Cardiac muscle cell (in vitro differentiated cells and primary cell): ENCODE measurements around the gene BCKDK. TPM values are rescaled to one million over a fixed set of nuclear protein-coding genes. Genes with fewer than 3 reads are reported as not detected.

ENCODE experiments used
- DNase-seq, 2 donors: peaks; one replicate each; pipeline versions ENCODE4 v3.0.0 to v3.0.0-alpha.2; 2010 to 2017; ENCODE audit warnings: low read depth in 1 of 2, low spot score in 1 of 2
- H3K27ac ChIP-seq: fragments of 200-600 bp; sonication (generic); 2 replicates; pipeline ENCODE4 v1.5.1; 2016
- H3K27me3 ChIP-seq: fragments of 200-600 bp; sonication (generic); 2 replicates; pipeline ENCODE4 v1.6.0; 2016; ENCODE audit warnings: control low read depth
- H3K36me3 ChIP-seq: fragments of 200-600 bp; sonication (generic); 2 replicates; pipeline ENCODE4 v1.5.1; 2016; ENCODE audit warnings: control low read depth
- H3K4me1 ChIP-seq: fragments of 200-600 bp; sonication (generic); 2 replicates; pipeline ENCODE4 v1.8.1; 2017; ENCODE audit warnings: low read depth, mild to moderate bottlenecking, mixed run types
- H3K4me3 ChIP-seq: fragments of 200-600 bp; sonication (generic); 2 replicates; pipeline ENCODE4 v1.5.1; 2016; ENCODE audit warnings: mild to moderate bottlenecking
- H3K9me3 ChIP-seq: fragments of 200-600 bp; sonication (generic); 2 replicates; pipeline ENCODE4 v1.5.1; 2017; ENCODE audit warnings: low read depth, mild to moderate bottlenecking, control low read depth
- polyA plus RNA-seq: library from polyadenylated mRNA; unstranded; fragments of >200 nt; fragmentation: Nextera tagmentation; extraction: Ambion mirVana; gene quantifications from 2 replicates; pipeline ENCODE4 v1.2.1, GENCODE V29; 2016
- total RNA-seq: library from RNA; depleted of rRNA; stranded (reverse); fragments of >200 nt; gene quantifications from 2 replicates; pipeline ENCODE4 v1.2.3, GENCODE V29; 2016
- TF ChIP-seq, protein P1 (sequence below): IDR thresholded peaks from 2 replicates; pipeline ENCODE4 v1.5.1; 2012; ENCODE audit warnings: low read depth, mild to moderate bottlenecking, low read length

The BCKDK gene
- total and polyA plus RNA-seq, 2 experiments from 2014 or later = 109 to 147 TPM

DNA sequence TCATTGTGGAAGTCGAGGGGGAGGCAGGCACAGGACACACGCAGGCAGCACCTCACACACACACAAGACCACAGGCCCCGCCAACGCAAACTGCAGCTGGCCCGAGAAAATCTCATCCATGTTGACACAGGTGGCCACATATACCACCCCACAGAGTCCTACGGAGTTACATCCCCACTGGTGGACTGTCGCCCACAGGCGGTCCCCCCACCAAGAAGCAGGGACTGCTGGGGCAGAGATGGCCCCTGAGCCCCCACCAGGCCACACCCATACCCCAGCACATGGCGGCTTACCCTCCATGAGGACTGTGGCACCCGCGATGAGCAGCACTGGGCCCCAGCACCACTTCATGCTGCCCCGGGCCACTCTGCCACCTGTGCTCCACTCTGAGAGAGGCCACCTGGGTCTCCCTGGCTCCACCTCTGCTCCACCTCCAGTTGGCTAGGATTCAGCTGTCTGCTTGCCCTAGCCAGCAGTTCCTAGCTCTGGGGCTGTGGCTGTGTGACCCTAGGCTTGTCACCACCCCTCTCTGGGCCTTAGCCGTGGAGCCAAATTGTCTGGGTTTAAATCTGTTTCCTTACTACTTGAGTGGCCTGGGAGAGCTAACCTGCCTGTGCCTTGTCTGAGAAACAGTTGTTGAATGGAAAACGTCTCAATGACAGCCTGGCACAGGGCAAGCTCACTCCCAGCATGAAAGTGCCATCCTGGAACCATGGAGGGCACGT lies 19.6 kb upstream of the BCKDK start, which contains the start of gene PRSS53:
PRSS53 (minus strand) TSS at position 485 of the 725 bp plus-strand sequence; CDS start at position 351, 134 bp downstream.
- no peak for DNase-seq
- H3K4me3 ChIP-seq = no peak within 1 kb of the TSS
- peaks cover 4% of the 10 kb centered on the region for H3K4me1 ChIP-seq
- no peaks in the 10 kb centered on the region for H3K9me3 ChIP-seq
- no peaks in the 10 kb centered on the region for H3K36me3 ChIP-seq
- H3K27me3 ChIP-seq = no peaks in the 10 kb centered on the region
- H3K27ac ChIP-seq = no peak within 1 kb of the TSS
- TF ChIP-seq, protein P1, sequence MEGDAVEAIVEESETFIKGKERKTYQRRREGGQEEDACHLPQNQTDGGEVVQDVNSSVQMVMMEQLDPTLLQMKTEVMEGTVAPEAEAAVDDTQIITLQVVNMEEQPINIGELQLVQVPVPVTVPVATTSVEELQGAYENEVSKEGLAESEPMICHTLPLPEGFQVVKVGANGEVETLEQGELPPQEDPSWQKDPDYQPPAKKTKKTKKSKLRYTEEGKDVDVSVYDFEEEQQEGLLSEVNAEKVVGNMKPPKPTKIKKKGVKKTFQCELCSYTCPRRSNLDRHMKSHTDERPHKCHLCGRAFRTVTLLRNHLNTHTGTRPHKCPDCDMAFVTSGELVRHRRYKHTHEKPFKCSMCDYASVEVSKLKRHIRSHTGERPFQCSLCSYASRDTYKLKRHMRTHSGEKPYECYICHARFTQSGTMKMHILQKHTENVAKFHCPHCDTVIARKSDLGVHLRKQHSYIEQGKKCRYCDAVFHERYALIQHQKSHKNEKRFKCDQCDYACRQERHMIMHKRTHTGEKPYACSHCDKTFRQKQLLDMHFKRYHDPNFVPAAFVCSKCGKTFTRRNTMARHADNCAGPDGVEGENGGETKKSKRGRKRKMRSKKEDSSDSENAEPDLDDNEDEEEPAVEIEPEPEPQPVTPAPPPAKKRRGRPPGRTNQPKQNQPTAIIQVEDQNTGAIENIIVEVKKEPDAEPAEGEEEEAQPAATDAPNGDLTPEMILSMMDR = no peak

DNA sequence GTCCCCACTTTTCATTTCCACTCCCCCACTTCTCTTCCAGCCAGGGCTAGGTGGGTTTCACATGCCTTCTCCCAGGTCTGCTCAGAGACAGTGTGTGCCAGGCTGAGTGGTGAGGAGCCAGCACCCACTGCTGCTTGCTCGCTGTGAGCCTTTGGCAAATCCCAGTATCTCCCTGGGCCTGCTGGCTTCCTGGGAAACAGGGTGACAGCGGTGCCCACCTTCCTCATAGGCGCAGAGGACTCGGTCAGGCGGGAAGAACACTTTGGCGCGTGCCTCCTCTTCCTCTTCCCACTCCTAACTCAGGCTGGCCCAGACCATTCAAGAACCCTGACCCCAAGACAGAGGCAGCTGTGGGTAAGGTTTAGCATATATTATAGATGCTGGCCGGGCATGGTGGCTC lies 19.0 kb upstream of the BCKDK start:
- H3K27me3 ChIP-seq = no peaks in the 10 kb centered on the region
- H3K36me3 ChIP-seq = no peaks in the 10 kb centered on the region
- no peak overlapping the region for H3K4me3 ChIP-seq
- no peak overlapping the region for H3K27ac ChIP-seq
- TF ChIP-seq, protein P1 = no peak
- H3K4me1 ChIP-seq = peaks cover 4% of the 10 kb centered on the region
- H3K9me3 ChIP-seq = no peaks in the 10 kb centered on the region
- no peak for DNase-seq

DNA sequence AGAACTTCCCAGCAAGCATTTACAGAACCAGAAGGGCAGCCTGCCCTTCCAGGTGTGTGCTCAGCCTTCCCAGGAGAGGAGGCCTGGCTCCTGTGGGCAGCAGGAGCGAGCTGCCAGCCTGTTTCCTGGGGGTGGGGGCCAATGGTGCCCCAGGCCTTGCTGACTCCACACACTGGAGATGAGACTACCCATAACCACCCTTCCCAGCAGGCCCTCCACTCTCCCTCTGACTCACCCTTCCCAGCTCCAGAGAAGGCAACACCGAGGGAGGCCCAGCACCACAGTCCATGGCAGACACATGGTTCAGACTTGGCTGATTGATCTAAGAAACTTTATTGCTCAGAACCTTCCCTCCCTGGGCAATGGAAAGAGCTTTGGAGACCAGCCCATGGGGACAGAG lies 17.6 kb upstream of the BCKDK start:
- no peaks in the 10 kb centered on the region for H3K9me3 ChIP-seq
- TF ChIP-seq, protein P1 = no peak
- no peaks in the 10 kb centered on the region for H3K27me3 ChIP-seq
- no peaks in the 10 kb centered on the region for H3K36me3 ChIP-seq
- H3K27ac ChIP-seq = no peak overlapping the region
- no peak for DNase-seq
- peaks cover 4% of the 10 kb centered on the region for H3K4me1 ChIP-seq
- H3K4me3 ChIP-seq = no peak overlapping the region

DNA sequence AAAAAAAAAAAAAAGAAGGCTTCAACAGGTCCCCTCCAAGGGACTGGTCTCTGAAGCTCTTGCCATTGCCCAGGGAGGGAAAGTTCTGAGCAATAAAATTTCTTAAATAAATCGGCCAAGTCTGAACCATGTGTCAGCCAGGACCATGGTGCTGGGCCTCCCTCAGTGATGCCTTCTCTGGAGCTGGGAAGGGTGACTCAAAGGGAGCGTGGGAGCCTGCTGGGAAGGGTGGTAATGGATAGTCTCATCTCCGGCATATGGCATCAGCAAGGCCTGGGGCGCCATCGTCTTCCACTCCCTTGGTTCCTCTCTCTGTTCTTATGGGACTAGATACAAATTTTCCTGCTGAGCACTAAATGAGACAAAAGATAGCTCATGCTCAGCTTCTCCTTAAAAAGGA lies 15.9 kb upstream of the BCKDK start:
- no peak for DNase-seq

DNA sequence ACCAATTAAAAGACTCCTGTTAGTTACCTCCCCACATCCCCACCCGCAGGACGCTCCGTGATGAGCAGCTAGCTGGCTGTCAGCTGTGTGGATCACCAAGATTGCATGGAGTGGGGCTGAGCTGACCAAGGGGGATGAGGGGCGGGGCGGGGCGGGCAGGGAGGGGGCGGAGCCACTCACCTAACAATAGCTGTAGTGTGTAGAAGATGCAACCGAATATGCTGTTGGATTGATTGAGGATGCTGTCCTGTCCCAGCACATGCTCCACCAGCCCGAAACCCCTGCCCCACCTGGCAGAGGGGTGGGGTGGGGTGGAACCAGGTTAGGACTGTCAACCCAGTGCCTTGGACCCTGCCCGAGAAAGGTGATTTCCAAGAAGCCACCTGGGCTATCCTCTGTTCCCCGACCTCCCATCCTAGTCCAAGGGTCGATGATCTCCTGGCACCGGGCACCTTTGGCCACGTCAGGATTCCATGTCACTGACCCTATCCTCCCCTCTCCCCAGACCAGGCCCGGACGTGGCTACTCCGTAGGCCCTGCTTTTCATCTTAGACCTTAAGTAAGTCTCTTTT lies 15.0 kb upstream of the BCKDK start:
- DNase-seq = peak; percentile 10 to 47
- no peaks in the 10 kb centered on the region for H3K9me3 ChIP-seq
- H3K36me3 ChIP-seq = no peaks in the 10 kb centered on the region
- no peaks in the 10 kb centered on the region for H3K27me3 ChIP-seq
- TF ChIP-seq, protein P1 = no peak
- peaks cover 4% of the 10 kb centered on the region for H3K4me1 ChIP-seq
- H3K4me3 ChIP-seq = peak overlapping the region; percentile 58
- H3K27ac ChIP-seq = no peak overlapping the region

More for the DNA sequence above, 15.9 kb upstream of the BCKDK start:
- Histone ChIP-seq H3K27me3 (no peaks in the 10 kb centered on the region), H3K27ac (no peak overlapping the region), H3K9me3 (no peaks in the 10 kb centered on the region), H3K4me1 (peaks cover 4% of the 10 kb centered on the region), H3K36me3 (no peaks in the 10 kb centered on the region), H3K4me3 (no peak overlapping the region)
- TF ChIP-seq, protein P1 = no peak
